GM18873 (cell line): Measurements from ENCODE around the gene NUMB.

Experiments used
- ATAC-seq: cut with Tn5 transposase; IDR thresholded peaks from one replicate; pipeline ENCODE4 v1.9.1; 2021; ENCODE audit warnings: mild to moderate bottlenecking, moderate library complexity, moderate number of reproducible peaks; ENCODE audit not compliant: unreplicated experiment, low FRiP score

NUMB gene

GRCh38 chr14:73466861-73467260 lies 8.5 kb upstream of the NUMB start:
- ATAC-seq = no peak

- no peak for ATAC-seq
Observed at GRCh38 chr14:73465823-73466532, 7.6 kb upstream of the NUMB start.

- no peak for ATAC-seq
Observed at GRCh38 chr14:73463411-73463810, 5.1 kb upstream of the NUMB start.

- no peak for ATAC-seq
Observed at GRCh38 chr14:73462815-73463214, 4.5 kb upstream of the NUMB start.

- no peak for ATAC-seq
Observed at GRCh38 chr14:73462048-73462715, 3.8 kb upstream of the NUMB start.

GRCh38 chr14:73461478-73462047 lies 3.2 kb upstream of the NUMB start:
- ATAC-seq = no peak

GRCh38 chr14:73460691-73461127 lies 2.4 kb upstream of the NUMB start:
- ATAC-seq = no peak

- no peak for ATAC-seq
Observed at GRCh38 chr14:73459959-73460358, 1.6 kb upstream of the NUMB start.

GRCh38 chr14:73457924-73458182 lies 493 bp downstream of the NUMB start:
- no peak for ATAC-seq

- no peak for ATAC-seq
Observed at GRCh38 chr14:73457041-73457923, 1.1 kb downstream of the NUMB start.

GRCh38 chr14:73455294-73455693 lies 3.1 kb downstream of the NUMB start:
- no peak for ATAC-seq

- ATAC-seq = no peak
Observed at GRCh38 chr14:73452341-73453186, 5.8 kb downstream of the NUMB start.

GRCh38 chr14:73443758-73444157 lies 14.6 kb downstream of the NUMB start:
- ATAC-seq = no peak

GRCh38 chr14:73441286-73441685 lies 17.1 kb downstream of the NUMB start:
- ATAC-seq = no peak

GRCh38 chr14:73438993-73439392 lies 19.4 kb downstream of the NUMB start:
- no peak for ATAC-seq

- ATAC-seq = no peak
Observed at GRCh38 chr14:73437206-73437605, 21.1 kb downstream of the NUMB start.

GRCh38 chr14:73432124-73432523 lies 26.2 kb downstream of the NUMB start:
- ATAC-seq = no peak

GRCh38 chr14:73428353-73428824 lies 30.0 kb downstream of the NUMB start:
- ATAC-seq = no peak

- ATAC-seq = no peak
Observed at GRCh38 chr14:73427516-73428264, 30.7 kb downstream of the NUMB start.
